Activated CD8-positive, alpha-beta memory T cell treated with anti-CD3 and anti-CD28 coated beads, Interleukin-2, amount 50 U/mL, for 1 hour (primary cell): ENCODE results near the gene ZNF417.
"Not testable (repeated sequence)": the region's sequence is repeated elsewhere in the genome, so short reads cannot be mapped to it uniquely, and the experiment has no call there.

Source experiments
- DNase-seq: peaks from one replicate; pipeline ENCODE4 v3.0.0-alpha.2; 2020; ENCODE audit errors: extremely low read depth

Gene ZNF417

DNA sequence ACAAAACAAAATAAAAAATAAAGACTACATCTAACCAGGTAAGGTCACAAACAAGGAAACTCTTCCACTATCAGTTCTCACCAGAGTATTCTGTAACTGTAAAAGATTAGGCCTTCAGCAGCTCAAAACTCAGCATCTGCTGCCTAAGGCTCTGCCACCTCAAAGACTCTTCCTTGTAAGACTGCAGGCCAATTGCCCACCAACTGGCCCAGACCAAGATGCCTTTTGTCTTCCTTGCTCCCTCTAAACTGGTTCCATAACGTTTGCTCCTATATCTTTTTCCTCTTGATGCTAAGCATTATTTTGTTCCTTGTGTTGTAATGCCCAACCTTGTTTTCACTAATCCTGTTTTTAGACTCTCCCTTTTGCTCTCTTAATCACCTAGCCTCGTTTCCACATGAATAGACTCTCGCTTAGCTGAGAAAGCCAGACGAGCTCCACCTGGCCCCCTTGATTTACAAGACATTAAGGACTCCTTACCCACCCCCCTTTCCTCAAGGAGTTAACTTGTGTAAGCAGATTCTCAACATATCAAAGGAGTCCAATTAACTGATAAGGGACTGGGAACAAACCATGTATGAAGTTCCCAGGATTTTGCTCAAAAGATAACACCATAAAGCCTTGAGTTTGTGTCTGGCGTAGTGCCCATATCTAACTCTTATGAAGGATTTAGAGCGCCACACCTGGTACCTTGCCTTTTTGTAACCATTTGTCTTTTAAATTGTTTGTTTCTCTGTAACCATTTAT is 29.0 kb downstream of the ZNF417 start:
- DNase-seq, result no peak

- no peak for DNase-seq
These were observed 30.3 kb downstream of the ZNF417 start for GRCh38 chr19:57886046-57886445.

DNA sequence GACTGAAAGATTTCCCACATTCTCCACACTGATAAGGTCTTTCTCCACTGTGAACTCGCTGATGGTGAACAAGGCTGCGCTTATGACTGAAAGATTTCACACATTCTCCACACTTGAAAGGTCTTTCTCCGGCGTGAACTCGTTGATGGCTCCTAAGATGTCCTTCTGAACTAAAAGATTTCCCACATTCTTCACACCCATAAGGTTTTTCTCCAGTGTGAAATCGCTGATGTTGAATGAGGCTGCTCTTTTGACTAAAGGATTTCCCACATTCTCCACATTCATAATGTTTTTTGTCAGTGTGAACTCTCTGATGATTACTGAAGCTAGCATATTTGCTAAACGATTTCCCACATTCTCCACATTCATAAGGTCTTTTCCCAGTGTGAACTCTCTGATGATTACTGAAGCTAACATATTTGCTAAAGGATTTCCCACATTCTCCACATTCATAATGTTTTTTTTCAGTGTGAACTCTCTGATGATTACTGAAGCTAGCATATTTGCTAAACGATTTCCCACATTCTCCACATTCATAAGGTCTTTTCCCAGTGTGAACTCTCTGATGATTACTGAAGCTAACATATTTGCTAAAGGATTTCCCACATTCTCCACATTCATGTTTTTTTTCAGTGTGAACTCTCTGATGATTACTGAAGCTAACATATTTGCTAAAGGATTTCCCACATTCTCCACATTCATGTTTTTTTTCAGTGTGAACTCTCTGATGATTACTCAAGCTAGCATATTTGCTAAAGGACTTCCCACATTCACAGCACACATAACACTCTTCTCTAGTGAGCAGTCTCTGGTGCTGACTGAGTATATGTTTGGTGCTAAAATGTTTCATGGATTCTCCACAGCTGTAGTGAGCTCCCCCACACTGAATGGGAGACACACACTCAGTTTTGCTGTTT is 42.3 kb downstream of the ZNF417 start:
- DNase-seq, result not testable (repeated sequence)

- DNase-seq, result no peak
These were observed 43.9 kb downstream of the ZNF417 start for GRCh38 chr19:57872450-57872849.

GRCh38 chr19:57870225-57870624 is 46.2 kb downstream of the ZNF417 start:
- DNase-seq, result no peak

DNA sequence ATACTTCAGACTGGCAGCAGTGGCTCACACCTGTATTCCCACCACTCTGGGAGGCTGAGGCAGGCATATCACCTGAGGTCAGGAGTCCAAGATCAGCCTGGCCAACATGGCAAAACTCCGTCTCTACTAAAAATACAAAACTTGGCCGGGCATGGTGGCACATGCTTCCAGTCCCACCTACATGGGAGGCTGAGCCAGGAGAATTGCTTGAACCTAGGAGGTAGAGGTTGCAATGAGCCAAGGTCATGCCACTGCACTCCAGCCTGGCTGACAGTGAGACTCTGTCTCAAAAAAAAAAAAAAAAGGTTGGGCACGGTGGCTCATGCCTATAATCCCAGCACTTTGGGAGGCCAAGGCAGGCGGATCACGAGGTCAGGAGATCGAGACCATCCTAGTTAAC is 46.7 kb downstream of the ZNF417 start:
- not testable (repeated sequence) for DNase-seq

DNA sequence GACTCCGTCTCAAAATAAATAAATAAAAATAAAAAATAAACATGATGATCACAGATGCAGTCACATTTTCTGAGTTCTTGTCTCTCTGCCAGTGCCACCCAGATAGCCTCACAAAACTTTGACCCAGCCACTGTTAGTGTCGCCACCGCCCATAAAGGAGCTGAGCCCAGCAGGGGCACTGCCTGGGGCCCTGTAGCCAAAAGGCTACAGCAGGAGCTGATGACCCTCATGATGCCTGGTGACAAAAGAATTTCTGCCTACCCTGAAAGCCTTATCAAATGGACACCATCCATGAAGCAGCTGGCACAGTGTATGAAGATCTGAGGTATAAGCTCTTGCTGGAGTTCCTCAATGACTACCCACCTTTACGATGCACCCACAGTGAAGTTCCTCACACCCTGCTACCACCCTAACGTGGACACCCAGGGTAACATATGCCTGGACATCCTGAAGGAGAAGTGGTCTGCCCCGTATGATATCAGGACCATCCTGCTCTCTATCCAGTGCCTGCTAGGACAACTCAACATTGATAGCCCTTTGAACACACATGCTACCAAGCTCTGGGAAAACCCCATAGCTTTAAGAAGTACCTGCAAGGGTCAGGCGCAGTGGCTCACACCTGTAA is 48.4 kb downstream of the ZNF417 start:
- DNase-seq, result no peak
